ENCODE data around the gene MEGF11.

Gene MEGF11

GRCh38 chr15:66238318-66238717, 15.2 kb downstream of the MEGF11 start:
- DNase-seq = no peak

GRCh38 chr15:66237513-66238235, 15.9 kb downstream of the MEGF11 start:
- no peak for DNase-seq

- DNase-seq = no peak
Observed at GRCh38 chr15:66236806-66237375, 16.7 kb downstream of the MEGF11 start.

- no peak for DNase-seq
Observed at GRCh38 chr15:66235866-66236265, 17.7 kb downstream of the MEGF11 start.

GRCh38 chr15:66234798-66235197, 18.8 kb downstream of the MEGF11 start:
- DNase-seq = no peak

- DNase-seq = peak in 1 of 2 experiments; percentile 22
Observed at GRCh38 chr15:66233487-66234415, 19.8 kb downstream of the MEGF11 start.

GRCh38 chr15:66232267-66232625, 21.3 kb downstream of the MEGF11 start:
- DNase-seq = peak; percentile 83 to 84

- peak; percentile 83 to 93 for DNase-seq
Observed at GRCh38 chr15:66231394-66232266, 21.9 kb downstream of the MEGF11 start.

- DNase-seq = peak in 1 of 2 experiments; percentile 32
Observed at GRCh38 chr15:66229790-66230465, 23.6 kb downstream of the MEGF11 start.

- no peak for DNase-seq
Observed at GRCh38 chr15:66228807-66229735, 24.5 kb downstream of the MEGF11 start.

GRCh38 chr15:66226736-66227135, 26.8 kb downstream of the MEGF11 start:
- DNase-seq = no peak

- no peak for DNase-seq
Observed at GRCh38 chr15:66225656-66226274, 27.8 kb downstream of the MEGF11 start.

- DNase-seq = peak; percentile 95 to 97
Observed at GRCh38 chr15:66224946-66225345, 28.6 kb downstream of the MEGF11 start.

- DNase-seq = no peak
Observed at GRCh38 chr15:66222273-66223198, 31.0 kb downstream of the MEGF11 start.

GRCh38 chr15:66221126-66221525, 32.4 kb downstream of the MEGF11 start:
- no peak for DNase-seq

- no peak for DNase-seq
Observed at GRCh38 chr15:66220601-66221000, 32.9 kb downstream of the MEGF11 start.

GRCh38 chr15:66219339-66219738, 34.2 kb downstream of the MEGF11 start:
- DNase-seq = no peak

GRCh38 chr15:66216806-66217205, 36.7 kb downstream of the MEGF11 start:
- DNase-seq = no peak

- DNase-seq = no peak
Observed at GRCh38 chr15:66215811-66216210, 37.7 kb downstream of the MEGF11 start.

Data from NCI-H524 (cell line).